ENCODE results near the gene SLC26A1.
"Not testable (repeated sequence)": the region's sequence is repeated elsewhere in the genome, so short reads cannot be mapped to it uniquely, and the experiment has no call there.

Gene SLC26A1

GRCh38 chr4:985123-985830 is 7.9 kb downstream of the SLC26A1 start:
- DNase-seq (ENCODE audit: low read depth in 2 of 2): peak; percentile 71 to 75

GRCh38 chr4:984336-985054 is 8.7 kb downstream of the SLC26A1 start:
- DNase-seq (ENCODE audit: low read depth in 2 of 2): no peak

- no peak for DNase-seq (ENCODE audit: low read depth in 2 of 2)
Observed at GRCh38 chr4:982814-983213, 10.4 kb downstream of the SLC26A1 start.

- DNase-seq (ENCODE audit: low read depth in 2 of 2): no peak
Observed at GRCh38 chr4:982291-982690, 10.9 kb downstream of the SLC26A1 start.

GRCh38 chr4:978957-979701 is 14.1 kb downstream of the SLC26A1 start:
- DNase-seq (ENCODE audit: low read depth in 2 of 2): no peak

- not testable (repeated sequence) for DNase-seq (ENCODE audit: low read depth in 2 of 2)
Observed at GRCh38 chr4:976016-976415, 17.2 kb downstream of the SLC26A1 start.

- DNase-seq (ENCODE audit: low read depth in 2 of 2): no peak
Observed at GRCh38 chr4:974668-975067, 18.5 kb downstream of the SLC26A1 start.

GRCh38 chr4:973431-974397 is 19.5 kb downstream of the SLC26A1 start, which contains the start of gene DGKQ:
DGKQ (minus strand) TSS chr4:973569; CDS start chr4:973482, 87 bp downstream.
- DNase-seq (ENCODE audit: low read depth in 2 of 2): peak; percentile 74 to 85

GRCh38 chr4:972651-973424 is 20.4 kb downstream of the SLC26A1 start:
- peak; percentile 20 to 28 for DNase-seq (ENCODE audit: low read depth in 2 of 2)

- DNase-seq (ENCODE audit: low read depth in 2 of 2): no peak
Observed at GRCh38 chr4:971666-972500, 21.3 kb downstream of the SLC26A1 start.

GRCh38 chr4:970854-971520 is 22.2 kb downstream of the SLC26A1 start:
- no peak for DNase-seq (ENCODE audit: low read depth in 2 of 2)

GRCh38 chr4:970046-970745 is 23.0 kb downstream of the SLC26A1 start:
- no peak for DNase-seq (ENCODE audit: low read depth in 2 of 2)

GRCh38 chr4:968621-969394 is 24.4 kb downstream of the SLC26A1 start:
- no peak for DNase-seq (ENCODE audit: low read depth in 2 of 2)

GRCh38 chr4:968221-968620 is 25.0 kb downstream of the SLC26A1 start:
- no peak for DNase-seq (ENCODE audit: low read depth in 2 of 2)

- no peak for DNase-seq (ENCODE audit: low read depth in 2 of 2)
Observed at GRCh38 chr4:967113-968104, 25.8 kb downstream of the SLC26A1 start.
